Hematopoietic multipotent progenitor cell treated with erythropoietin and hydrocortisone succinate and interleukin-3 and kit ligand, for 4 days (in vitro differentiated cells): ENCODE results near the gene GABRG3.

Source experiments
- DNase-seq: peaks from one replicate; pipeline ENCODE4 v3.0.0-alpha.2; 2015

GABRG3 gene

GRCh38 chr15:27065785-27066184 lies 94.8 kb downstream of the GABRG3 start:
- DNase-seq: no peak

- no peak for DNase-seq
Observed at GRCh38 chr15:27066446-27066845, 95.5 kb downstream of the GABRG3 start.

DNA sequence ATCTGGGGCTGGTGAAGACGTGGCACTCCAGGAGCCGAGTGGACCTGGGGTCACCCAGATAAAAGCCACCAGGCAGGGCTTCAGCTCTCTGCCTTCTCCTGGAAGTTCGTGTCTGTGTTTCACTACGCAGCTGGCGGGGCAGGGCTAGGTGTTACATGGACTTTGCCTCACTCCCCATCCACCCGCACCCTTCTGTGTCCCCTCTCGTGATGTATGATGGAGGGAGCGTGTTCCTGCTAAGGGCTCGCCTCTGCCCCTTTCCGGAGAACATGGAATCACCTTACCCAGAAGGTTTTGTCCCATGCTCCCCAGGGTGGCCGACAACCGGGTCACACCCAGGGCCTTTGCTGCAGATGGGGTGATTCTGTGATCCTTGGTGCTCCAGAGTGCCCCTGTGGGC lies 96.2 kb downstream of the GABRG3 start:
- no peak for DNase-seq

DNA sequence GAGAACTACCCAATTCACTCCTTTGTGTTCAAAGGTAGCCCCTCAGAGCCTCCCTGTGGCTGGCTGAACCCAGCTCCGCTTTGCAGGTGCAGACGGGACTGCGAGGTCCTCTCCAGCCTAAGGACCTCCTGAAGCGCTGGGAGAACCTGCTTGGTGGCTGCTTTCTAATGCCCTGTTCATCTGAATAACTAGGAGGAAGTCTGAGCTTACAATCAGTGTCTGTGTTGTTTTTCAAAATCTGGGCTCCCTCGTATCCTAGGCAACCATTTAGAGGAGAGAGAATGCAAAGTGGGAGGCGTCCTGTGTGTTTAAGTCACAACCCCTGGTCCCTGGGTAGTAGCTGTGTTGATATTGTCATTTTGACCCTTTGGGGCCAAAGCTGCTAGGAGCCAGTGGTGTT lies 99.9 kb downstream of the GABRG3 start:
- DNase-seq: no peak

DNA sequence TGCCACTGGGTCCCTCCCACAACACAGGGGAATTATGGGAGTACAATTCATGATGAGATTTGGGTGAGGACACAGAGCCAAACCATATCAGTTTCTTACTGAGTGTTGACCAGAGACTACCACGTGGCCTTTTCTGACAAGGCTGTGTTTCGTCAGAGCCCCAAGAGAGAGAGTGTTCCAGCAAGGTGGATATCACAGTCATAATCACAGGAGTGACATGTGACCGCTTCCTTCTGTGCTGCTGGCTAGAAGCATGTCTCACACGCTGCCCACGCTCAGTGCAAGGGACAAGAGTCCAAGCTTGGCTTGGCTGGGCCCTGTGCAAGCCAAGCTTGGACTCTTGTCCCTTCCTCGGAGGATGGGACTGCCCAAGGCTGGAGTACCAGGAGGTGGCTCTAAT lies 103.2 kb downstream of the GABRG3 start:
- no peak for DNase-seq

GRCh38 chr15:27077790-27078189 lies 106.8 kb downstream of the GABRG3 start:
- no peak for DNase-seq

DNA sequence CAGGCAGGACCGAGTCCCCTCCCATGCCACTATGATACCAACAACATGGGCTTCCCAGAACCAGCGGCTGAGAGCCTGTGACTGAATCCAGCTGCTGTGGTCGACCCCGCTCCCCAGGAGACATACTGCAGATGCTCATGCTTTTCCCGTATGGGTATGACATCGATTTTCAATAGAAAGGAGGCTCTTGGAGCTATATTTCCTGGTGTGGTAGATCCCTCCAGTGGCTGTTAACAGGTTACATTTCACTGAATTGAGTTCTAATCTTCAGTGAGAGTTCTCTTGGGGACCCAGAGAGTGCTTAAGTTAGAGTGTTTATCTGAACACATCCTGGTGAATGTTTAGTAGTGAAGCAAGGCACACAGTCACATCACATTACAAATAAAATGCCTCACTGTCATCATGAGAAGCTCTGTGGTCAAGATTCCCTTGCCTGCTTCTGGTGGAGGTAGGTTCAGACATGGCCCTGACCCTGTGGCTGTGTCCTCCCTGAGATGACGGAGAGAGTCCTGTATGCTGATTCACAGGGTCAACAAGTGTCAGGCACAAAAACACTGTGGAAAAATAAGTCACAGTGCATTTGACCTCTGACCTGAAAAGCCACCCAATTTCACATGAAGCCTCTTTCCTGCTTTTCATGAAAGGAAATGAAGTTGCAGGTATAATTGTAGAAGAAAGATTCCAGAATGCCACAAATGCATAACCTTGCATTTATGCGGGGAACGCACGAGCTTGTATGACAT lies 110.9 kb downstream of the GABRG3 start:
- DNase-seq: no peak

DNA sequence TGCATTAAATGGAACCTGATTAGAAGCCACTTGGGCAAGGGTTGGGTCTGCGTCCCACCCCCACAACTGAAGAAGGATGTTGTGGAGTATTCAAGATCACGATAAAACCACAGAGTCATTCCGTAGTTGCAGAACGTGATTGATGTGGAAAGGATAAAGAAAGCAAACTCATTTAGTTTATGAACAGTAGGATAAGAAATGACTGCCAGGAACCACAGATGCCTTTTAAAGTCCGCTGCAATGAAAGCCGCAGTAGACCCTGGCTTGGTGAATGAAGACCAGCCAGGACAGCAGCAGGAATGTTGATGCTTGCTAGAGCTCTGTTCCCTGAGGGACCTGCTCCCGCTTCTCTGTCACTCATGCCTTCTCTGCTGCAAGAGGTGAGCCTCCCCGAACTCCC lies 111.5 kb downstream of the GABRG3 start:
- no peak for DNase-seq

GRCh38 chr15:27084844-27085243 lies 113.9 kb downstream of the GABRG3 start:
- no peak for DNase-seq

- DNase-seq: no peak
Observed at GRCh38 chr15:27086149-27086548, 115.2 kb downstream of the GABRG3 start.

GRCh38 chr15:27086805-27087204 lies 115.8 kb downstream of the GABRG3 start:
- DNase-seq: no peak

- DNase-seq: no peak
Observed at GRCh38 chr15:27087651-27088583, 116.9 kb downstream of the GABRG3 start.

GRCh38 chr15:27088584-27089232 lies 117.7 kb downstream of the GABRG3 start:
- DNase-seq: no peak

GRCh38 chr15:27089233-27089586 lies 118.2 kb downstream of the GABRG3 start:
- no peak for DNase-seq

GRCh38 chr15:27089676-27090075 lies 118.7 kb downstream of the GABRG3 start:
- no peak for DNase-seq

GRCh38 chr15:27091270-27091940 lies 120.4 kb downstream of the GABRG3 start:
- no peak for DNase-seq

- DNase-seq: no peak
Observed at GRCh38 chr15:27092390-27092789, 121.4 kb downstream of the GABRG3 start.

DNA sequence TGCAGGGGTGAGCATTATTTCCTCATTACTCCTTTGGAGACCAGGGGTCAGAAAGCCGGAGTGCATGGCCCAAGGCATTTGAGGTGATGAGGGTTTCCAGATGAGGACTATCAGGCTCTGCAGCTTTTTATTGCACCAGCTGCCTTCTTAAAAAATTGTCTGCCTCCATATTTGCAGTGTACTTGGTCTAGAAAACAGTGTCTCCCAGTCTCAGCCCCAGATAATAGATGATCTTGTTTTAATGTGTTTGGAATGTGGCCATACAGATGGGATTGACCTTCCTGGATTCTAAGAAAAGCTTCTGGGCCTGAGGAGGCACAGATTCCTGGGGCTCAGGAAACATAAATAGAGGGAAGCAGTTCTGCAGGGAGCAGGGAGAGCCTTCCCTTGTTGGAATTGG lies 123.3 kb downstream of the GABRG3 start:
- no peak for DNase-seq

GRCh38 chr15:27095886-27096624 lies 125.1 kb downstream of the GABRG3 start:
- no peak for DNase-seq

DNA sequence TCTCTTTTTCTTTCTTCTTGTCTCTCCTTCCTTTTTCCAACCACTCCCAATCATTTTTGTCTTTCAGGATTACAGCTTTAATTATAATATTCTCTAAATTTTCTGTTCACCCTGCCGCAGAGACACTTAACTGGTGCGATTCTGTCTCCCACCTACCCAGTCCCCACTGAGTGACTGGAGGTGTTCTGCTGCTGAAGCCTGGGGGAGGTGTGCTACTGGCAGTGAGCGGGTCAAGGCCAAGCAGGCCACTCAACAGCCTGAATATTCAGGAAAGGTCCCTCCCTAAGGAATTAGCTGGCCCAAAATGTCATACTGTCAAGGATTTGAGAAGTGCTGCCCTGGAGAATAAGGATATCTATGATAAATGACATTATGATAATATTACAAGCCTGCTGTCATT lies 126.5 kb downstream of the GABRG3 start:
- DNase-seq: no peak

- DNase-seq: no peak
Observed at GRCh38 chr15:27101982-27102381, 131.0 kb downstream of the GABRG3 start.

GRCh38 chr15:27111323-27111722 lies 140.3 kb downstream of the GABRG3 start:
- no peak for DNase-seq
